Hematopoietic multipotent progenitor cell treated with erythropoietin and hydrocortisone succinate and interleukin-3 and kit ligand, for 6 days (in vitro differentiated cells): ENCODE results near the gene ECSIT.
A peak's percentile ranks its signal among the peaks of the same experiment; 100 is the strongest.

ENCODE experiments used
- DNase-seq: peaks from one replicate; pipeline ENCODE4 v3.0.0-alpha.2; 2015

ECSIT gene

GRCh38 chr19:11549386-11549953 is 20.5 kb upstream of the ECSIT start:
- no peak for DNase-seq

GRCh38 chr19:11547929-11548700 is 19.2 kb upstream of the ECSIT start:
- no peak for DNase-seq

GRCh38 chr19:11541238-11541637 is 12.3 kb upstream of the ECSIT start:
- no peak for DNase-seq

- DNase-seq: no peak
These were observed 11.7 kb upstream of the ECSIT start for GRCh38 chr19:11540645-11541044.

- no peak for DNase-seq
These were observed 10.8 kb upstream of the ECSIT start for GRCh38 chr19:11539495-11540365.

GRCh38 chr19:11538232-11539036 is 9.5 kb upstream of the ECSIT start, which contains the start of gene CNN1:
Gene CNN1, plus strand, starts transcription at chr19:11538851. Its CDS starts 77 bp downstream, at chr19:11538928.
- DNase-seq: peak; percentile 44

GRCh38 chr19:11535792-11536595 is 7.1 kb upstream of the ECSIT start:
- DNase-seq: peak; percentile 91

GRCh38 chr19:11534948-11535347 is 6.0 kb upstream of the ECSIT start:
- no peak for DNase-seq

GRCh38 chr19:11534538-11534937 is 5.6 kb upstream of the ECSIT start:
- DNase-seq: no peak

- peak; percentile 97 for DNase-seq
These were observed 1.5 kb upstream of the ECSIT start for GRCh38 chr19:11530432-11530831.

GRCh38 chr19:11519138-11519537 is 9.8 kb downstream of the ECSIT start:
- no peak for DNase-seq

- no peak for DNase-seq
These were observed 15.0 kb downstream of the ECSIT start for GRCh38 chr19:11513946-11514345.

- DNase-seq: no peak
These were observed 18.5 kb downstream of the ECSIT start for GRCh38 chr19:11510444-11510843.

- no peak for DNase-seq
These were observed 21.4 kb downstream of the ECSIT start for GRCh38 chr19:11507370-11508078.

GRCh38 chr19:11506967-11507366 is 22.0 kb downstream of the ECSIT start:
- no peak for DNase-seq

GRCh38 chr19:11506101-11506555 is 22.8 kb downstream of the ECSIT start:
- DNase-seq: no peak

- DNase-seq: peak; percentile 98
These were observed 23.3 kb downstream of the ECSIT start, which contains the start of gene ZNF653 for GRCh38 chr19:11505504-11506100. Gene ZNF653, minus strand, starts transcription at chr19:11505839. Its CDS starts 53 bp downstream, at chr19:11505786.

GRCh38 chr19:11505032-11505503 is 23.9 kb downstream of the ECSIT start:
- peak; percentile 98 for DNase-seq

GRCh38 chr19:11504502-11505031 is 24.4 kb downstream of the ECSIT start:
- no peak for DNase-seq

- peak; percentile 78 for DNase-seq
These were observed 29.0 kb downstream of the ECSIT start for GRCh38 chr19:11499890-11500420.
